Measurements from ENCODE around the gene UTY.
"Not testable (repeated sequence)": the region's sequence is repeated elsewhere in the genome, so short reads cannot be mapped to it uniquely, and the experiment has no call there.

UTY gene

GRCh38 chrY:13296176-13296890 lies 183.5 kb downstream of the UTY start:
- DNase-seq = no peak

GRCh38 chrY:13295026-13295425 lies 184.8 kb downstream of the UTY start:
- no peak for DNase-seq

GRCh38 chrY:13291199-13291598 lies 188.6 kb downstream of the UTY start:
- DNase-seq = no peak

GRCh38 chrY:13282151-13283054 lies 197.4 kb downstream of the UTY start:
- not testable (repeated sequence) for DNase-seq

DNA sequence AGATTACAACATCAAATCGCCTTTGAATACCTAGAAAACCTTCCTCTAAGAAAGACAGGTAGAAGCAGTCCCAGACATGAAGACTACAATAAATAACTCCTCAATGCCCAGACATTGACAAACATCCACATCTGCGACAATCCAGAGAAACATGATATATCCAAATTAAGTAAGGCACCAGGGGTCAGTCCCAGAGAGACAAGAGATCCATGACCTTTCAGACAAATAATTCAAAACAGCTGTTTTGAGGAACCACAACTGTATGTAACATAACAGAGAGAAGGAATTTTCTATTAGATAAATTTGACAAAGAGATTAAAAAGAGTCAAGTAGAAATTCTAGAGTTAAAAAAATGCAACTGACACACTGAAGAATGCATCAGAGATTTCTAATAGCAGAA lies 200.3 kb downstream of the UTY start:
- DNase-seq = no peak

GRCh38 chrY:13271706-13272105 lies 208.1 kb downstream of the UTY start:
- no peak for DNase-seq

- DNase-seq = not testable (repeated sequence)
Measured at GRCh38 chrY:13253941-13254440, 225.8 kb downstream of the UTY start.

DNA sequence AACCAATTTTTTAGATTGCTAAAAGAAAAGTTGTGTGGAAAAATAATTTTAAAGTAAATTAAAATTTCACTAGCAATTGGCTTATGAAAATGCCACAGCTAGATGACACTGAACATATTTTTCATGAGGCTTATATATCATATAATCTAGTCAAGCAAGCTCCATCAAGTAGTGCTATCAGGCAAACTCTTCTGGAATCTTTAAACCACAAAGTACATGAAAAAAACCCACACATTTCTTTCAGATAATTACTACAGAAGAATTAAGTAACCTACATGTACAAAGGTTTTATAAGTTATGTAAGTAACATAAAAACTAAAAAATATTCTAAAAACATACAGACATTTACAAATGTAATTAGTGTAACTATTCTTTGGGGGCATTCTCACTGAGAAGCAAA lies 229.4 kb downstream of the UTY start:
- DNase-seq = no peak

DNA sequence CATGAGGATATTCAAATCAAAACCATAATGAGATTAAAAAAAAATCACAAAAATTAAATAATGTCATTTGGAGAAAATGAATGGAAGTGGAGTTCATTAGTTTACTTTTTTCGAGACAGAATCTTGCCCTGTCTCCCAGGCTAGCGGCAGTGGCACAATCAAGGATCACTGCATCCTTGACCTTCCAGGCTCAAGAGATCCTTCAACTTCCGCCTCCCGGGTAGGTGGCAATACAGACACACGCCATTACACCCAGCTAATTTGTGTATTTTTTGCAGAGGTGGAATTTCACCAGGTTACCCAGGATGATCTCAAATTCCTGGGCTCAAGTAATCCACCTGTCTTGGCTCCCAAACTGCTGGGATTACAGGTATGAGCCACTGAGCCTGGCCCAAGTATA lies 236.1 kb downstream of the UTY start:
- DNase-seq = no peak

GRCh38 chrY:13233901-13234300 lies 245.9 kb downstream of the UTY start:
- no peak for DNase-seq

- no peak for DNase-seq
Measured at GRCh38 chrY:13233118-13233517, 246.7 kb downstream of the UTY start.

DNA sequence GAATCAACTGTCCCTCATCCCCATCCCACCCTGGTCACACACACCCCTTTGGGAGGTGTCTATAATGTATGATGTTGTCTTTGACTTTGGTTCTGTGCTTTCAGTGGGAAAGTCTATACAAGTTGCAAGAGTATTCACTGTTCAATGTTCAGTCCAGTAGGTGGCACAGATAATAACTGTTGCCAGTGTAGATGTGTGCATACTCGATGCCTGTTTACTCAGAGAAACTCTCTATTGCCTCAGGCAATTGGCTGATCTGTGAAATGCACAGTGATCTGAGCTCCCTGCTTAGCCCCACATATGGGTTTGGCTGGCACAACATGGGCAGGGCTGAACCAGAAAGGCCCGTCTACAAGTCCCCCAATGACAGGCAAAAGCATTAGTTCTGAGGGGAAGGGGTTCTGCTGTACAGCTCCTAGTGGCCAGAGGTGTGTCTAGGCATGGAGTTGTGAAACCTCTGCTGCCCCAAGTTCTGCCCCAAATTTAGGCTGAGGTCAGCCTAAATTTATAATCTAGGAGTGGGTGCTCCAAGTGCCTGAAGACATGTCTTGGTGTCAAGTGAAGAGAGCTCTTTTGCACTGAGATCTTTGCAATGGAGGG lies 252.4 kb downstream of the UTY start:
- no peak for DNase-seq

GRCh38 chrY:13210961-13211646 lies 268.7 kb downstream of the UTY start:
- no peak for DNase-seq

GRCh38 chrY:13205214-13205613 lies 274.6 kb downstream of the UTY start:
- DNase-seq = no peak

Measured in T-helper 2 cell (primary cell).